GM23338 (cell line): ENCODE measurements around the gene CTNNA1. TPM values are rescaled to one million over a fixed set of nuclear protein-coding genes. Genes with fewer than 3 reads are reported as not detected.

Experiments used
- ATAC-seq: fragments of 200-7000 bp; cut with Tn5 transposase; 3 replicates; pipeline ENCODE4 v1.9.1; 2020
- DNase-seq: peaks from one replicate; pipeline ENCODE4 v3.0.0-alpha.2; 2015; ENCODE audit warnings: low spot score
- H2AFZ ChIP-seq: fragments of 200-600 bp; sonication (generic); 2 replicates; pipeline ENCODE4 v1.8.0; 2016; ENCODE audit warnings: antibody characterized with exemption, mild to moderate bottlenecking, moderate library complexity
- H3F3A ChIP-seq: fragments of 200-600 bp; sonication (generic); replicated peaks from 2 replicates; pipeline ENCODE4 v1.8.0; 2017; ENCODE audit warnings: antibody characterized with exemption, mixed run types, low read depth
- H3K27ac ChIP-seq: fragments of 200-600 bp; sonication (generic); 2 replicates; pipeline ENCODE4 v1.6.1; 2016; ENCODE audit warnings: low read depth
- H3K27me3 ChIP-seq: fragments of 200-600 bp; sonication (generic); 2 replicates; pipeline ENCODE4 v1.8.0; 2016; ENCODE audit warnings: mild to moderate bottlenecking, mixed run types, moderate library complexity; ENCODE audit not compliant: insufficient read depth
- H3K36me3 ChIP-seq: fragments of 200-600 bp; sonication (generic); 2 replicates; pipeline ENCODE4 v1.8.0; 2016; ENCODE audit warnings: mild to moderate bottlenecking; ENCODE audit not compliant: insufficient read depth
- H3K4me1 ChIP-seq: fragments of 200-600 bp; sonication (generic); 2 replicates; pipeline ENCODE4 v1.8.0; 2016; ENCODE audit warnings: mild to moderate bottlenecking, moderate library complexity; ENCODE audit not compliant: insufficient read depth
- H3K4me2 ChIP-seq: fragments of 200-600 bp; sonication (generic); 2 replicates; pipeline ENCODE4 v1.7.1; 2017; ENCODE audit warnings: mixed run types
- H3K4me3 ChIP-seq: fragments of 200-600 bp; sonication (generic); 2 replicates; pipeline ENCODE4 v1.6.1; 2016; ENCODE audit warnings: mixed run types
- H3K79me2 ChIP-seq: fragments of 200-600 bp; sonication (generic); replicated peaks from 2 replicates; pipeline ENCODE4 v1.8.0; 2017; ENCODE audit warnings: mild to moderate bottlenecking; ENCODE audit not compliant: insufficient read depth
- H3K9me2 ChIP-seq: fragments of 200-600 bp; sonication (generic); 2 replicates; pipeline ENCODE4 v1.8.0; 2017; ENCODE audit not compliant: insufficient read depth
- H4K20me1 ChIP-seq: fragments of 200-600 bp; sonication (generic); replicated peaks from 2 replicates; pipeline ENCODE4 v1.8.0; 2017; ENCODE audit warnings: mild to moderate bottlenecking; ENCODE audit not compliant: insufficient read depth
- H3K27ac Mint-ChIP-seq: 2 replicates; pipeline ENCODE4 v1.8.0; 2020; ENCODE audit warnings: inconsistent platforms, mild to moderate bottlenecking, moderate library complexity, mixed read lengths
- H3K27me3 Mint-ChIP-seq: 3 replicates; pipeline ENCODE4 v1.8.0; 2022; ENCODE audit warnings: low read depth, mild to moderate bottlenecking, moderate library complexity, mixed read lengths, inconsistent platforms; ENCODE audit not compliant: insufficient read depth, poor library complexity
- H3K36me3 Mint-ChIP-seq: 3 replicates; pipeline ENCODE4 v1.8.0; 2021; ENCODE audit warnings: low read depth, mild to moderate bottlenecking, inconsistent platforms, moderate library complexity, mixed read lengths
- H3K4me1 Mint-ChIP-seq: 3 replicates; pipeline ENCODE4 v1.8.0; 2020; ENCODE audit warnings: mild to moderate bottlenecking, inconsistent platforms, mixed read lengths
- H3K4me3 Mint-ChIP-seq: 3 replicates; pipeline ENCODE4 v1.8.0; 2021; ENCODE audit warnings: moderate library complexity, mild to moderate bottlenecking, inconsistent platforms, mixed read lengths
- H3K9me3 Mint-ChIP-seq: 3 replicates; pipeline ENCODE4 v1.8.0; 2020; ENCODE audit warnings: moderate library complexity, mild to moderate bottlenecking, inconsistent platforms, mixed read lengths
- CREB1 ChIP-seq: fragments of 250-450 bp; sonication (Bioruptor Pico); IDR thresholded peaks from 2 replicates; pipeline ENCODE4 v1.5.0; 2020; ENCODE audit warnings: low read depth, mild to moderate bottlenecking, moderate library complexity
- CTCF ChIP-seq, 2 experiments: fragments of 200-600 bp in 1 of 2; sonication (generic) in 1 of 2; conservative IDR thresholded peaks; 2 replicates each; pipeline versions ENCODE4 v1.5.1 to v1.6.1; 2016 to 2017; ENCODE audit warnings: antibody characterized with exemption in 2 of 2, low read depth in 2 of 2, mild to moderate bottlenecking in 2 of 2, moderate library complexity in 1 of 2
- ETS1 ChIP-seq: IDR thresholded peaks from 2 replicates; pipeline ENCODE4 v1.6.1; 2016; ENCODE audit warnings: antibody characterized with exemption
- EZH2 ChIP-seq: fragments of 200-600 bp; sonication (generic); IDR thresholded peaks from one replicate; pipeline ENCODE4 v1.8.0; 2017; ENCODE audit warnings: antibody characterized with exemption, mild to moderate bottlenecking, low read depth; ENCODE audit not compliant: unreplicated experiment
- JUNB ChIP-seq: IDR thresholded peaks from one replicate; pipeline ENCODE4 v1.6.1; 2016; ENCODE audit warnings: antibody characterized with exemption; ENCODE audit not compliant: unreplicated experiment
- NANOG ChIP-seq: IDR thresholded peaks from 2 replicates; pipeline ENCODE4 v1.6.1; 2016; ENCODE audit warnings: antibody characterized with exemption, borderline replicate concordance
- POLR2AphosphoS5 ChIP-seq: IDR thresholded peaks from 2 replicates; pipeline ENCODE4 v1.6.1; 2016; ENCODE audit warnings: antibody characterized with exemption, low read depth
- REST ChIP-seq: IDR thresholded peaks from one replicate; pipeline ENCODE4 v1.6.1; 2018; ENCODE audit warnings: antibody characterized with exemption; ENCODE audit not compliant: unreplicated experiment
- STAT1 ChIP-seq: IDR thresholded peaks from one replicate; pipeline ENCODE4 v1.6.1; 2016; ENCODE audit warnings: antibody characterized with exemption; ENCODE audit not compliant: unreplicated experiment
- ZNF114 ChIP-seq: fragments of 250-450 bp; sonication (Bioruptor Pico); IDR thresholded peaks from 2 replicates; pipeline ENCODE4 v1.5.0; 2020; ENCODE audit warnings: mild to moderate bottlenecking, moderate library complexity
- ZNF462 ChIP-seq: fragments of 250-450 bp; sonication (Bioruptor Pico); IDR thresholded peaks from 2 replicates; pipeline ENCODE4 v1.5.0; 2020; ENCODE audit warnings: mild to moderate bottlenecking, moderate library complexity
- polyA plus RNA-seq: library from polyadenylated mRNA; unstranded; fragments of >200 nt; fragmentation: Nextera tagmentation; extraction: Ambion mirVana; gene quantifications from 2 replicates; pipeline ENCODE4 v1.2.1, GENCODE V29; 2016
- total RNA-seq: library from RNA; depleted of rRNA; stranded (reverse); fragments of >200 nt; shearing (Covaris generic); gene quantifications from 2 replicates; pipeline ENCODE4 v1.2.3, GENCODE V29; 2014

CTNNA1 gene
- total and polyA plus RNA-seq, 2 experiments from 2014 or later = 111 to 348 TPM

GRCh38 chr5:138739938-138740337 is 13.3 kb upstream of the CTNNA1 start:
- Histone ChIP-seq H3K4me2 (no peak overlapping the region), H3K9me2 (no peaks in the 10 kb centered on the region), H3K4me1 (peaks cover 8% of the 10 kb centered on the region; the same call in 1 of the 2 replicates), H3K27me3 (no peaks in the 10 kb centered on the region), H4K20me1 (no peaks in the 10 kb centered on the region), H3K36me3 (no peaks in the 10 kb centered on the region), H3K4me3 (no peak overlapping the region), H3K79me2 (no peaks in the 10 kb centered on the region), H2AFZ (peak overlapping the region; percentile 96), H3F3A (no peaks in the 10 kb centered on the region), H3K27ac (no peak overlapping the region)
- Mint-ChIP-seq H3K4me3 (no peak overlapping the region), H3K9me3 (no peaks in the 10 kb centered on the region), H3K27me3 (no peaks in the 10 kb centered on the region), H3K27ac (no peak overlapping the region; the same call in 1 of the 2 replicates), H3K4me1 (peaks cover 18% of the 10 kb centered on the region), H3K36me3 (no peaks in the 10 kb centered on the region)
- no peak for DNase-seq
- TF ChIP-seq CTCF (conservative IDR thresholded peaks at IDR 0.05; ENCODE audit: low read depth in 2 of 2) = no peak
- TF ChIP-seq POLR2AphosphoS5 = no peak
- no peak for TF ChIP-seq ZNF462 (CRISPR knock-in tag)
- no peak for TF ChIP-seq ZNF114 (CRISPR knock-in tag)
- no peak for TF ChIP-seq EZH2
- no peak for TF ChIP-seq NANOG
- TF ChIP-seq ETS1 = no peak
- no peak for TF ChIP-seq JUNB
- no peak for TF ChIP-seq REST
- TF ChIP-seq CREB1 = no peak
- no peak for TF ChIP-seq STAT1
- no peak for ATAC-seq
